ENCODE results near the gene KLF7.

The KLF7 gene

DNA sequence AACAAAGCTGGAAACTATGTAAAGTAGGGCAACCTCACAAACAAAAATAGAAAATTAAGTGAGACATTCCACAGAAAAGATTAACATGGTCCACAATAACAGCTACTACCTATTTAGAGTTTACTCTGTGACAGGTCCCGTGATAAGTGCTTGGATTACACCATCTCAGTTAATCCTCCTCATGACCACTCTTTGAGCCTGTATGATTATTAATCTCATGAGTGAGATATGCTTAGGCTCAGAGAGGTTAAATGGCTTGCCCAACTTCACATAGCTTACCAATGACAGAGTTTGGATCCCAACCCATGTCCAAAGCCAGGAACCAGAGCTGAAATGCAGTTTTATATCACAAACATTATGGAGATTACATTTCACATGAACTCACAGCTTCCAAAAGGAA is 37.3 kb upstream of the KLF7 start:
- Histone ChIP-seq H3K27ac (no peak overlapping the region), H3K9me3 (ENCODE audit: severe bottlenecking) (no peaks in the 10 kb centered on the region), H3K36me3 (no peaks in the 10 kb centered on the region), H3K27me3 (ENCODE audit: insufficient read depth, low read depth, severe bottlenecking) (no peaks in the 10 kb centered on the region), H3K4me3 (ENCODE audit: low read depth, low read length) (no peak overlapping the region)
- TF ChIP-seq, protein P1, sequence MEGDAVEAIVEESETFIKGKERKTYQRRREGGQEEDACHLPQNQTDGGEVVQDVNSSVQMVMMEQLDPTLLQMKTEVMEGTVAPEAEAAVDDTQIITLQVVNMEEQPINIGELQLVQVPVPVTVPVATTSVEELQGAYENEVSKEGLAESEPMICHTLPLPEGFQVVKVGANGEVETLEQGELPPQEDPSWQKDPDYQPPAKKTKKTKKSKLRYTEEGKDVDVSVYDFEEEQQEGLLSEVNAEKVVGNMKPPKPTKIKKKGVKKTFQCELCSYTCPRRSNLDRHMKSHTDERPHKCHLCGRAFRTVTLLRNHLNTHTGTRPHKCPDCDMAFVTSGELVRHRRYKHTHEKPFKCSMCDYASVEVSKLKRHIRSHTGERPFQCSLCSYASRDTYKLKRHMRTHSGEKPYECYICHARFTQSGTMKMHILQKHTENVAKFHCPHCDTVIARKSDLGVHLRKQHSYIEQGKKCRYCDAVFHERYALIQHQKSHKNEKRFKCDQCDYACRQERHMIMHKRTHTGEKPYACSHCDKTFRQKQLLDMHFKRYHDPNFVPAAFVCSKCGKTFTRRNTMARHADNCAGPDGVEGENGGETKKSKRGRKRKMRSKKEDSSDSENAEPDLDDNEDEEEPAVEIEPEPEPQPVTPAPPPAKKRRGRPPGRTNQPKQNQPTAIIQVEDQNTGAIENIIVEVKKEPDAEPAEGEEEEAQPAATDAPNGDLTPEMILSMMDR (IDR thresholded peaks at IDR 0.05; ENCODE audit: low read depth, low read length), result no peak
- DNase-seq, result no peak

DNA sequence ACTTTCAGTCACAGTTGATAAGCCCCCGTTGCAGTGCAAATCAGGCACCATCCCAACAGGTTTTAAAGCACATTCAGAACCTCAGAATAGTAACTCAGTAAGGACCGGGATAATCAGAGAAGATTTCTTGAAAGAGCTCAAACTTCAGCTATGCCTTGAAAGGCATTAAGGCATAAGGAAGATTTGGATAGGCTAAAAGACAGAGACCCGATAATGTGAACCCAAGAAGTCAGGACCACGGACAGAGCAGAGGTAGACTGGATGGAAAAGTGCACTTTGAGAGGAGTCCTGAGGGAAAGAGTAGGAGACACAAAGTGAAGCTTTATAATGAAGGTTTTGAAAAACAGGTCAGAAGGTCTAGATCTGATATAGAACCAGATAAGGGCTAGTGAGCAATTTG is 36.9 kb upstream of the KLF7 start:
- no peak for DNase-seq
- H3K36me3 ChIP-seq, result no peaks in the 10 kb centered on the region
- no peak overlapping the region for H3K27ac ChIP-seq
- no peaks in the 10 kb centered on the region for H3K9me3 ChIP-seq (ENCODE audit: severe bottlenecking)
- H3K27me3 ChIP-seq (ENCODE audit: insufficient read depth, low read depth, severe bottlenecking), result no peaks in the 10 kb centered on the region
- no peak overlapping the region for H3K4me3 ChIP-seq (ENCODE audit: low read depth, low read length)
- TF ChIP-seq, protein P1 (IDR thresholded peaks at IDR 0.05; ENCODE audit: low read depth, low read length), result no peak

GRCh38 chr2:207201416-207201815 is 35.7 kb upstream of the KLF7 start:
- H3K27ac ChIP-seq, result no peak overlapping the region
- no peaks in the 10 kb centered on the region for H3K27me3 ChIP-seq (ENCODE audit: insufficient read depth, low read depth, severe bottlenecking)
- no peak overlapping the region for H3K4me3 ChIP-seq (ENCODE audit: low read depth, low read length)
- TF ChIP-seq, protein P1 (IDR thresholded peaks at IDR 0.05; ENCODE audit: low read depth, low read length), result no peak
- H3K36me3 ChIP-seq, result no peaks in the 10 kb centered on the region
- H3K9me3 ChIP-seq (ENCODE audit: severe bottlenecking), result no peaks in the 10 kb centered on the region
- DNase-seq, result no peak

DNA sequence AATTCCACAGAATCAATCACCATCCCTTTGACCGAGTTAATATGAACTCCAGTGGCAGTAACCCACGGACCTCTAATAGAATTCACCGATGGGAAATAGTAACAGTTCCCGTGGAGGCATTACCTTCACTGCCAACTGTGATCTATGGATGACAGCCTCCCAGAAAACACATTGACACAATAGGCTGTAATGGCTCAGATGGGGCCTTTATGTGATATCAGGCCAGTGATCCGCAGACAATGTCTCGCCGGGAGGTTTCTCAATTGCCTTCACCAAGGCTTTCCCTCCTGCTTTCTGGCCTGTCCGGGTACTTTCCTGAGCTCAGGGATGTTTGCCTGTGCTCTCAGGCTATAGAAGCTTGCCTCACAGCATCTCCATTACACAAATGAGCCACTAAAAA is 34.4 kb upstream of the KLF7 start:
- H3K27ac ChIP-seq, result no peak overlapping the region
- DNase-seq, result no peak
- TF ChIP-seq, protein P1 (IDR thresholded peaks at IDR 0.05; ENCODE audit: low read depth, low read length), result no peak
- H3K4me3 ChIP-seq (ENCODE audit: low read depth, low read length), result no peak overlapping the region
- H3K9me3 ChIP-seq (ENCODE audit: severe bottlenecking), result no peaks in the 10 kb centered on the region
- H3K36me3 ChIP-seq, result no peaks in the 10 kb centered on the region
- no peaks in the 10 kb centered on the region for H3K27me3 ChIP-seq (ENCODE audit: insufficient read depth, low read depth, severe bottlenecking)

GRCh38 chr2:207194028-207194427 is 28.3 kb upstream of the KLF7 start:
- Histone ChIP-seq H3K4me3 (ENCODE audit: low read depth, low read length) (no peak overlapping the region), H3K27ac (no peak overlapping the region), H3K9me3 (ENCODE audit: severe bottlenecking) (no peaks in the 10 kb centered on the region), H3K36me3 (no peaks in the 10 kb centered on the region), H3K27me3 (ENCODE audit: insufficient read depth, low read depth, severe bottlenecking) (no peaks in the 10 kb centered on the region)
- no peak for DNase-seq
- TF ChIP-seq, protein P1 (IDR thresholded peaks at IDR 0.05; ENCODE audit: low read depth, low read length), result no peak

GRCh38 chr2:207188626-207189419 is 23.1 kb upstream of the KLF7 start:
- DNase-seq, result no peak
- no peak overlapping the region; the same call in 1 of the 2 replicates for H3K27ac ChIP-seq
- TF ChIP-seq, protein P1 (IDR thresholded peaks at IDR 0.05; ENCODE audit: low read depth, low read length), result no peak

More at GRCh38 chr2:207188626-207189419, 23.1 kb upstream of the KLF7 start:
- Histone ChIP-seq H3K4me3 (ENCODE audit: low read depth, low read length) (no peak overlapping the region), H3K9me3 (ENCODE audit: severe bottlenecking) (no peaks in the 10 kb centered on the region), H3K27me3 (ENCODE audit: insufficient read depth, low read depth, severe bottlenecking) (no peaks in the 10 kb centered on the region), H3K36me3 (no peaks in the 10 kb centered on the region)

All from WERI-Rb-1 (cell line).